NCI-H1417 treated with DMSO at 0.1 percent for 48 hours (cell line): ENCODE results near the gene COL23A1.
"Not testable (repeated sequence)": the region's sequence is repeated elsewhere in the genome, so short reads cannot be mapped to it uniquely, and the experiment has no call there.

ENCODE experiments used
- DNase-seq: peaks from one replicate; lab custom pipeline; 2025; lab: John Stamatoyannopoulos, UW

COL23A1 gene

GRCh38 chr5:178304016-178304415, 286.2 kb downstream of the COL23A1 start:
- DNase-seq: no peak

GRCh38 chr5:178302321-178302720, 287.9 kb downstream of the COL23A1 start:
- not testable (repeated sequence) for DNase-seq

GRCh38 chr5:178301641-178302040, 288.6 kb downstream of the COL23A1 start:
- DNase-seq: no peak

- DNase-seq: no peak
Observed at GRCh38 chr5:178298283-178298807, 291.8 kb downstream of the COL23A1 start.

- DNase-seq: no peak
Observed at GRCh38 chr5:178297751-178298150, 292.4 kb downstream of the COL23A1 start.

GRCh38 chr5:178296066-178296465, 294.1 kb downstream of the COL23A1 start:
- no peak for DNase-seq

- DNase-seq: no peak
Observed at GRCh38 chr5:178295589-178295988, 294.6 kb downstream of the COL23A1 start.

- DNase-seq: no peak
Observed at GRCh38 chr5:178293815-178294214, 296.4 kb downstream of the COL23A1 start.

- no peak for DNase-seq
Observed at GRCh38 chr5:178293400-178293799, 296.8 kb downstream of the COL23A1 start.

- no peak for DNase-seq
Observed at GRCh38 chr5:178292826-178293205, 297.4 kb downstream of the COL23A1 start.

- no peak for DNase-seq
Observed at GRCh38 chr5:178291969-178292825, 298.0 kb downstream of the COL23A1 start.

- DNase-seq: no peak
Observed at GRCh38 chr5:178291161-178291561, 299.0 kb downstream of the COL23A1 start.

GRCh38 chr5:178290376-178290775, 299.8 kb downstream of the COL23A1 start:
- DNase-seq: no peak

- DNase-seq: no peak
Observed at GRCh38 chr5:178289438-178289837, 300.8 kb downstream of the COL23A1 start.

GRCh38 chr5:178288401-178289368, 301.5 kb downstream of the COL23A1 start:
- no peak for DNase-seq

GRCh38 chr5:178287791-178288105, 302.4 kb downstream of the COL23A1 start:
- DNase-seq: no peak

- DNase-seq: no peak
Observed at GRCh38 chr5:178287091-178287790, 303.0 kb downstream of the COL23A1 start.

- no peak for DNase-seq
Observed at GRCh38 chr5:178286226-178287090, 303.7 kb downstream of the COL23A1 start.

- DNase-seq: no peak
Observed at GRCh38 chr5:178285399-178286225, 304.6 kb downstream of the COL23A1 start.

GRCh38 chr5:178284996-178285395, 305.2 kb downstream of the COL23A1 start:
- no peak for DNase-seq
